ENCODE data around the gene SUPT20H. TPM values are rescaled to one million over a fixed set of nuclear protein-coding genes. Genes with fewer than 3 reads are reported as not detected.

Gene SUPT20H
- total and polyA plus RNA-seq, 2 of the 13 experiments (the other 11 are each of a cell fraction or from before 2014, with no cell fraction given): 35.0 to 63.6 TPM

GRCh38 chr13:37058910-37059847 lies at the start of gene SUPT20H (continued):
- no peak for TF ChIP-seq ZNF646 (CRISPR knock-in tag; IDR thresholded peaks at IDR 0.05)
- TF ChIP-seq MAX (IDR thresholded peaks at IDR 0.05): peak; percentile 70
- TF ChIP-seq ZBTB43 (CRISPR knock-in tag; conservative IDR thresholded peaks at IDR 0.05): no peak
- peak; percentile 77; the same call in 1 of the 2 replicates for TF ChIP-seq ZNF556 (CRISPR knock-in tag; IDR thresholded peaks at IDR 0.05; ENCODE audit: borderline replicate concordance)
- no peak for TF ChIP-seq THYN1 (CRISPR knock-in tag; IDR thresholded peaks at IDR 0.05; ENCODE audit: borderline replicate concordance, low read depth)
- peak; percentile 87 for TF ChIP-seq SAP130 (CRISPR knock-in tag; IDR thresholded peaks at IDR 0.05; ENCODE audit: low read depth)
- TF ChIP-seq ZSCAN30 (CRISPR knock-in tag; IDR thresholded peaks at IDR 0.05): no peak
- TF ChIP-seq ZNF484 (CRISPR knock-in tag; IDR thresholded peaks at IDR 0.05; ENCODE audit: borderline replicate concordance, low read depth): no peak
- TF ChIP-seq ZNF543 (CRISPR knock-in tag; IDR thresholded peaks at IDR 0.05): 0 out of 2 replicates have a peak, but pooled peaks have one; percentile 55
- no peak for TF ChIP-seq MLX (CRISPR knock-in tag; IDR thresholded peaks at IDR 0.05)
- TF ChIP-seq GLMP (CRISPR knock-in tag; IDR thresholded peaks at IDR 0.05; ENCODE audit: borderline replicate concordance): no peak
- no peak for TF ChIP-seq ZNF275 (CRISPR knock-in tag; IDR thresholded peaks at IDR 0.05; ENCODE audit: borderline replicate concordance)
- TF ChIP-seq ZNF775 (CRISPR knock-in tag; IDR thresholded peaks at IDR 0.05; ENCODE audit: borderline replicate concordance): no peak
- no peak for TF ChIP-seq ZNF629 (CRISPR knock-in tag; conservative IDR thresholded peaks at IDR 0.05)
